ENCODE results near the gene SLC39A11. TPM values are rescaled to one million over a fixed set of nuclear protein-coding genes. Genes with fewer than 3 reads are reported as not detected.

SLC39A11 gene
- total RNA-seq, 1 experiment from 2014 or later: 15.2 TPM

DNA sequence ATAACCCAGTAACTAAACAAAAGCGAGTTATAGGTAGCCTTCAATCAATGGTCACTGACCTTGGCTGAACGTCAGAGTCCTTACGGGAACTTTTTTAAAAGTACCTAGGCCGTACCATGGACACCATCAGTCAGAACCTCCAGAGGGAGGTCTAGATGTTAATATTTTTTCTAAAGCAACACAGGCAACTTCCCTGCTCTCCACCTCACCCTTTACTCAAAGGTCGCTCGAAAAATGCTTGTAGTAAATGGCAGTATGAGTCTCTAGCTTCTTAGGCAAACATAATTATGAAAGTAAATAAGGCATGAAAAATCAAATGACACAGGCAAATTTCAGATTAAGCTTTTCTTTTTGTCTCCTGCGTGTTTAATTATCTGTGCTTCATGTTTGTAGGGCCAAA lies 82.1 kb downstream of the SLC39A11 start:
- Histone ChIP-seq H3K4ac (ENCODE audit: low read depth, low read length) (no peak overlapping the region), H3K9ac (ENCODE audit: extremely low read depth, insufficient read length, low read length) (no peak overlapping the region), H3K23me2 (ENCODE audit: insufficient read length, low read depth, low read length, poor library complexity, severe bottlenecking) (no peaks in the 10 kb centered on the region), H3K79me2 (ENCODE audit: insufficient read depth, low read length) (no peaks in the 10 kb centered on the region), H3K79me1 (ENCODE audit: insufficient read depth, low read depth, low read length, poor library complexity, severe bottlenecking) (no peaks in the 10 kb centered on the region), H4K5ac (ENCODE audit: insufficient read length, low read depth, low read length) (no peak overlapping the region), H3K23ac (ENCODE audit: insufficient read length, low read depth, low read length) (no peak overlapping the region), H3K56ac (ENCODE audit: insufficient read length, low read depth, low read length) (no peak overlapping the region), H2AFZ (ENCODE audit: low read length) (no peak overlapping the region), H3K4me2 (ENCODE audit: insufficient read depth, insufficient read length, low read length) (no peak overlapping the region), H3T11ph (ENCODE audit: low read length) (no peak overlapping the region), H2BK120ac (ENCODE audit: low read depth, low read length, poor library complexity, severe bottlenecking) (no peak overlapping the region), H2BK20ac (ENCODE audit: low read depth, low read length, poor library complexity, severe bottlenecking) (no peak overlapping the region), H3K4me1 (ENCODE audit: insufficient read depth, low read length) (no peaks in the 10 kb centered on the region), H3K9me3 (ENCODE audit: control insufficient read depth, low read depth, low read length) (no peaks in the 10 kb centered on the region), H3K18ac (ENCODE audit: insufficient read length, low read depth, low read length) (no peak overlapping the region), H3K27me3 (ENCODE audit: insufficient read depth, low read length) (no peaks in the 10 kb centered on the region), H2BK15ac (ENCODE audit: low read depth, low read length) (no peak overlapping the region), H3K14ac (ENCODE audit: insufficient read depth, low read length) (no peak overlapping the region), H4K8ac (replicated peaks; ENCODE audit: insufficient read length, low read depth, low read length) (no peak overlapping the region), H2BK5ac (ENCODE audit: insufficient read length, low read length) (no peak overlapping the region), H4K91ac (ENCODE audit: insufficient read length, low read depth, low read length) (no peak overlapping the region), H2AK5ac (ENCODE audit: insufficient read length, low read length) (no peak overlapping the region), H2BK12ac (ENCODE audit: insufficient read length, low read depth, low read length) (no peak overlapping the region), H3K27ac (ENCODE audit: insufficient read length, low read depth, low read length) (no peak overlapping the region), H4K20me1 (ENCODE audit: control insufficient read depth, insufficient read depth, insufficient read length) (no peaks in the 10 kb centered on the region)
- Mint-ChIP-seq H3K4me3 (no peak overlapping the region), H3K27ac (no peak overlapping the region), H3K4me1 (peaks cover 10 to 11% of the 10 kb centered on the region in 2 experiments), H3K27me3 (ENCODE audit: low read depth) (no peaks in the 10 kb centered on the region), H3K9me3 (no peaks in the 10 kb centered on the region), H3K36me3 (ENCODE audit: insufficient read depth in 1 of 3, low read depth in 3 of 3) (no peaks in the 10 kb centered on the region)
- TF ChIP-seq CTCF (conservative IDR thresholded peaks at IDR 0.05): no peak
- no peak for DNase-seq
- WGBS (ENCODE audit: extremely low coverage, insufficient read length, low lambda C conversion rate): no CpG with 5 or more reads among the region's 7 CpGs
